B cell (primary cell): ENCODE measurements around the gene CCDC83.

Experiments used
- CTCF ChIP-seq: fragments of 200-600 bp; IDR thresholded peaks from one replicate; pipeline ENCODE4 v1.8.0; 2022; ENCODE audit warnings: antibody characterized with exemption, mild to moderate bottlenecking
- EZH2 ChIP-seq: IDR thresholded peaks from 2 replicates; pipeline ENCODE4 v1.6.1; 2012; ENCODE audit warnings: borderline replicate concordance, low read depth, mild to moderate bottlenecking, moderate library complexity, low read length; ENCODE audit not compliant: insufficient read depth, poor library complexity, severe bottlenecking

- TF ChIP-seq CTCF: no peak
- TF ChIP-seq EZH2: no peak
These were observed 95.3 kb downstream of the CCDC83 start for GRCh38 chr11:85950317-85951048.
